ENCODE results near the gene IQCK. TPM values are rescaled to one million over a fixed set of nuclear protein-coding genes. Genes with fewer than 3 reads are reported as not detected.

Gene IQCK
- polyA plus RNA-seq, 3 donors = 0.52 to 1.2 (median 0.58) TPM

DNA sequence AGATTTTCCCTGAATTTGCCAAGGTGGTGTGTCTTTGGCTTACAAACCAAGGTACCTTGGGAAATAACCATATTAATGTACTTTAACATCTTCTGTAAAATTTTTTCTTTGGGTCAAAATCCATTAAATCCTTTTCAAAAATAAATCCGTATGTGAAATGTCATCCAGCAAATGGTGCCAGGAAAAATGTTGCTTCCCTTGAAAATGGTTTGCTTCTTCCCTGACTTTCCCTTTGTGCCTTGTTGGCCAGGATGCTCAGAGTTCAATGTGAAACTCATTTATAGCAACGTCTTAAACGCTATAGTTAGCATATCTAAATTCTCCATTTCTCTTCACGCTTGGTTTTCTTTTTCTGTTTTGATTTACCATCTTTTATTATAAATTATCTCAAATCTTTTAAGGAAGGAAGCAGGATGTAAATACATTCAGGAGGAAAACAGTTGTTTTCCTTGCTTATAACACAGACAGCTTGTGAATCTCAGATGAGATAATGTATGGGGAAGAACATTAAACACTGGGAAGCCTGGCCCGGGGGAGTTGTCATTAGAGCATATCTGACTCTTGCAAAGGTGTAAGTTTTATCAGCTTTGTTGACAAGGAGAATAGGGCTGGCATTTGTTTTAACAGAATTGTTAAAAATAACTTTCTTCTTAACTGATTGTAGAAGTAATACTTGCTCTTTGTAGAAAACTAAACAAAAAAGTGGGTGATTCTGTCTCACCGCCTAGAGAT is 124.5 kb downstream of the IQCK start:
- Histone ChIP-seq H3K4me1 (ENCODE audit: control insufficient read depth in 1 of 2, insufficient read depth in 2 of 2, low read length in 2 of 2) (no peaks in the 10 kb centered on the region), H3K27me3 (ENCODE audit: control insufficient read depth in 2 of 2, insufficient read depth in 2 of 2, low read length in 2 of 2) (no peaks in the 10 kb centered on the region), H3K4me3 (replicated peaks in 1 of 3; ENCODE audit: low read depth in 2 of 3, low read length in 3 of 3) (no peak overlapping the region), H3K36me3 (replicated peaks in 1 of 2; ENCODE audit: control insufficient read depth in 1 of 2, insufficient read depth in 2 of 2, low read length in 2 of 2) (no peaks in the 10 kb centered on the region), H2AFZ (ENCODE audit: insufficient read depth, low read depth, low read length, poor library complexity, severe bottlenecking) (no peak overlapping the region), H3K9ac (ENCODE audit: insufficient read depth, low read length, poor library complexity, severe bottlenecking) (no peak overlapping the region), H3K4me2 (replicated peaks; ENCODE audit: extremely low read depth, low read length, poor library complexity, severe bottlenecking) (no peak overlapping the region), H3K27ac (ENCODE audit: low read depth in 1 of 2, low read length in 2 of 2) (no peak overlapping the region), H3K79me2 (ENCODE audit: insufficient read depth, low read length) (no peaks in the 10 kb centered on the region), H4K20me1 (ENCODE audit: insufficient read depth, low read length) (no peaks in the 10 kb centered on the region), H3K9me3 (replicated peaks in 1 of 2; ENCODE audit: control insufficient read depth in 1 of 2, insufficient read depth in 1 of 2, low read length in 2 of 2) (no peaks in the 10 kb centered on the region)
- H3K27ac Mint-ChIP-seq = no peak overlapping the region
- WGBS (ENCODE audit: insufficient coverage) = no CpG with 5 or more reads among the region's 6 CpGs
- intact Hi-C loops (cut with micrococcal nuclease) = no loop called here
- H3K4me1 Mint-ChIP-seq = no peaks in the 10 kb centered on the region
- H3K36me3 Mint-ChIP-seq = no peaks in the 10 kb centered on the region
- H3K9me3 Mint-ChIP-seq = no peaks in the 10 kb centered on the region
- TF ChIP-seq, protein P1, sequence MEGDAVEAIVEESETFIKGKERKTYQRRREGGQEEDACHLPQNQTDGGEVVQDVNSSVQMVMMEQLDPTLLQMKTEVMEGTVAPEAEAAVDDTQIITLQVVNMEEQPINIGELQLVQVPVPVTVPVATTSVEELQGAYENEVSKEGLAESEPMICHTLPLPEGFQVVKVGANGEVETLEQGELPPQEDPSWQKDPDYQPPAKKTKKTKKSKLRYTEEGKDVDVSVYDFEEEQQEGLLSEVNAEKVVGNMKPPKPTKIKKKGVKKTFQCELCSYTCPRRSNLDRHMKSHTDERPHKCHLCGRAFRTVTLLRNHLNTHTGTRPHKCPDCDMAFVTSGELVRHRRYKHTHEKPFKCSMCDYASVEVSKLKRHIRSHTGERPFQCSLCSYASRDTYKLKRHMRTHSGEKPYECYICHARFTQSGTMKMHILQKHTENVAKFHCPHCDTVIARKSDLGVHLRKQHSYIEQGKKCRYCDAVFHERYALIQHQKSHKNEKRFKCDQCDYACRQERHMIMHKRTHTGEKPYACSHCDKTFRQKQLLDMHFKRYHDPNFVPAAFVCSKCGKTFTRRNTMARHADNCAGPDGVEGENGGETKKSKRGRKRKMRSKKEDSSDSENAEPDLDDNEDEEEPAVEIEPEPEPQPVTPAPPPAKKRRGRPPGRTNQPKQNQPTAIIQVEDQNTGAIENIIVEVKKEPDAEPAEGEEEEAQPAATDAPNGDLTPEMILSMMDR (IDR thresholded peaks at IDR 0.05) = no peak
- DNase-seq = no peak
- H3K27me3 Mint-ChIP-seq (ENCODE audit: low read depth in 3 of 3) = peaks cover 0 to 5% (median 2%) of the 10 kb centered on the region in 3 donors
- H3K4me3 Mint-ChIP-seq = no peak overlapping the region

DNA sequence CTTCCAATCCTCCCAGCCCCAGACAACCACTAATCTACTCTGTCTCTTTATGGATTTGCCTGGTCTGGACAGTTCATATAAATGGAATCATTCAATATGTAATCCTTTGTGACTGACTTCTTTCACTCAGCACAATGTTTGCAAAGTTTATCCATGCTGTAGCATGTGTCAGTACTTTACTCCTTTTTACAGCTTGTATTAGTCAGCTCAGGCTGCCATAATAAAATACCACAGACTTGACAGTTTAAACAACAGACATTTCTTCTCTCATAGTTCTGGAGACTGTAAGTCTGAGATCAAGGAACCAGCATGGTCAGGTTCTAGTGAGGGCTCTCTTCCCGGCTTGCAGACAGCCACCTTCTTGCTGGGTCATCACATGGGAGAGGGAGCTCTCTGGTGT is 125.3 kb downstream of the IQCK start:
- H3K4me1 ChIP-seq (ENCODE audit: control insufficient read depth in 1 of 2, insufficient read depth in 2 of 2, low read length in 2 of 2) = no peaks in the 10 kb centered on the region
- no CpG with 5 or more reads among the region's 1 CpG for WGBS (ENCODE audit: insufficient coverage)
- no peak overlapping the region for H3K4me2 ChIP-seq (replicated peaks; ENCODE audit: extremely low read depth, low read length, poor library complexity, severe bottlenecking)
- TF ChIP-seq, protein P1 (IDR thresholded peaks at IDR 0.05) = no peak
- peaks cover 0 to 5% (median 2%) of the 10 kb centered on the region in 3 donors for H3K27me3 Mint-ChIP-seq (ENCODE audit: low read depth in 3 of 3)
- H3K27ac Mint-ChIP-seq = no peak overlapping the region
- H3K4me3 ChIP-seq (replicated peaks in 1 of 3; ENCODE audit: low read depth in 2 of 3, low read length in 3 of 3) = no peak overlapping the region
- no peak overlapping the region for H2AFZ ChIP-seq (ENCODE audit: insufficient read depth, low read depth, low read length, poor library complexity, severe bottlenecking)
- no peaks in the 10 kb centered on the region for H3K79me2 ChIP-seq (ENCODE audit: insufficient read depth, low read length)
- H3K9ac ChIP-seq (ENCODE audit: insufficient read depth, low read length, poor library complexity, severe bottlenecking) = no peak overlapping the region
- H3K4me3 Mint-ChIP-seq = no peak overlapping the region
- no peaks in the 10 kb centered on the region for H4K20me1 ChIP-seq (ENCODE audit: insufficient read depth, low read length)
- H3K36me3 Mint-ChIP-seq = no peaks in the 10 kb centered on the region
- no peaks in the 10 kb centered on the region for H3K9me3 Mint-ChIP-seq
- intact Hi-C loops (cut with micrococcal nuclease) = no loop called here
- H3K9me3 ChIP-seq (replicated peaks in 1 of 2; ENCODE audit: control insufficient read depth in 1 of 2, insufficient read depth in 1 of 2, low read length in 2 of 2) = no peaks in the 10 kb centered on the region
- no peak for DNase-seq
- H3K27ac ChIP-seq (ENCODE audit: low read depth in 1 of 2, low read length in 2 of 2) = no peak overlapping the region
- no peaks in the 10 kb centered on the region for H3K36me3 ChIP-seq (replicated peaks in 1 of 2; ENCODE audit: control insufficient read depth in 1 of 2, insufficient read depth in 2 of 2, low read length in 2 of 2)
- no peaks in the 10 kb centered on the region for H3K4me1 Mint-ChIP-seq
- H3K27me3 ChIP-seq (ENCODE audit: control insufficient read depth in 2 of 2, insufficient read depth in 2 of 2, low read length in 2 of 2) = no peaks in the 10 kb centered on the region
